Inflammatory macrophage (primary cell): ENCODE measurements around the gene TMPRSS13.
A peak's percentile ranks its signal among the peaks of the same experiment; 100 is the strongest.

ENCODE experiments used
- DNase-seq, 2 donors: peaks; one replicate each; pipeline ENCODE4 v3.0.0-alpha.2; 2020 to 2022

Gene TMPRSS13

GRCh38 chr11:117910941-117911655, 18.1 kb downstream of the TMPRSS13 start:
- DNase-seq: no peak

DNA sequence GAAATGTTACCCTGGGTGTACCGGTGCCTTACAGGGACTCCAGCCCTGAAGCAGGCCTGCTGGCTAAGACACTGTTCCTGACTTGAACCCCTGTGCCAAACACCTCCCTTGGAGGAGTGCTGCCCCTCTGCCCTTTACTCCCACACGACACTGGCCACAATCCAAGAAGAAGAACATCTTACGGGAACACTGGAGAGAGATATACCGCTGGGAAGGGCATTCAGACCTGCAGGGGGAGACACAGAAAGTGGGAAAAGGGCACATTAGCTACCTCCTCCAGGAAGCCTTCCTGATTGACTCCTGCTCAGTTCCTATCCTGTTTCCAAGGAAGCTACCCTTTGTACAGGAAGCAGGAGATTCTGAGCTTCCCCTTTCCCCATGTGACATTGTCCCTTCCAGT, 18.7 kb downstream of the TMPRSS13 start:
- no peak for DNase-seq

- no peak for DNase-seq
Observed at GRCh38 chr11:117909611-117910382, 19.4 kb downstream of the TMPRSS13 start.

DNA sequence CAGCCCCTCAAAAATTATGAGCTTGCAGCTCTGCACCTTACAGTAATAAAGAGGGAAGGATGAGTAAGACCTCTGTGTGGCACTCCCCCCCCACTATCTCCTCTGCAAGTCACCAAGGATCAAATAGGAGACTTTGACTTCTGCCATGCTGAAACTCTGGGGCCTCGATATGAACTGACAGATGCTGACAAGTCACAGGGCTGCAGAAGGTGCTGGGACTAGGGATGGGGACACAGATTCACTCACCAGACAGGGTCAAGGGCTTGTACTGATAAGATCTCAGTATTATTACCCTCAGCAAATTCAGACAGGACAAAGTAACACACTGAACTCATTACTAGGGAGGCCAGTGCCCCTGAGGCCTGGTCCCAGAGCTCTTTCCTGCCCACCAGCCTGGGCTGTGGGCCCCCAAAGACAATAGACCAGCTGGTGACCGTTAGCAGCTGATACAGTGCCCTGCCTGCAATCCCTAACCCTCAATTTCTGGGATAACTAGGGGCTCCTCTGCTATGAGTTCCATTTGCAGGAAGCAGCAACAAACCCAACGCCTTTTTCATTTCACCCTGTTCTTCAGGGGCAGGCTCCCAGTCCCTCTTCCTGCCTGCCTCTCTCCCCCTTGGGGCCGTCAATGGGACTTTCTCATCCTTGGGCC, 20.1 kb downstream of the TMPRSS13 start:
- DNase-seq: peak in 1 of 2 donors; percentile 18

DNA sequence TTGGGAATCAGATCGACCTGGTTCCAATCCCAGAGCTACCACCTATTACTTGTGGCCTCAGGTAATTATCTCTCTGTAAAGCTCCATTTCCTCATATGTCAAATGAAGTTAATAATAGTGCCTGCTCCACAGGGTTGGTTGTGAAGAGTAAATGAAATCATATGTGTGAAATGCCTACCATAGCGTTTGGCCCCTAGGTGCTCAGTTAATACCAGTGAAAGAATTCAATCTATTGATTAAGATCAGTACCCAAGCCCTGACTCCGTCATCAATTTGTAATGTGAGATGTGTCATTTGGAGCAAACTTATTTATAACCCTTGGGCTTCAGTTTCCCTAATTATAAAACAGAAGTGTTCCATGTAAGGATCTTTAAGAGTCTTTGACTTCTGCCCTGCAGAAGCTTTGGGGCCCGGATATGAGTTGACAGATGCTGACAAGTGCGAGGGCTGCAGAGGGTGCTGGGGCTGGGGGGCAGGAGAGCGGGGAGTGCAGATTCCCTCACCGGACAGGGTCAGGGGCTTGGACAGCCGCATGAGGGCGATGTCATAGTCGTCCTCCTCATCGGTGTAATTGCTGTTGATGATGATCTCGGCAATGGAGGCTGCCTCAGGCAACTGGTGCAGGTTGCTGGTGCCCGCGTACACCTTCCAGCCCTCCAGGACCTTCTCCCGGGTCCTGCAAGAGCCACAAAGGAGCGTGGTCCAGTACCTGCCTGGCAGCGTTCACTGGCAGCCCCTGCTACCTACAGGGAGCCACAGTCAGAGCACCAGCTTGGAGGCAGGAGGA, 20.9 kb downstream of the TMPRSS13 start:
- peak in 1 of 2 donors; percentile 36 for DNase-seq

DNA sequence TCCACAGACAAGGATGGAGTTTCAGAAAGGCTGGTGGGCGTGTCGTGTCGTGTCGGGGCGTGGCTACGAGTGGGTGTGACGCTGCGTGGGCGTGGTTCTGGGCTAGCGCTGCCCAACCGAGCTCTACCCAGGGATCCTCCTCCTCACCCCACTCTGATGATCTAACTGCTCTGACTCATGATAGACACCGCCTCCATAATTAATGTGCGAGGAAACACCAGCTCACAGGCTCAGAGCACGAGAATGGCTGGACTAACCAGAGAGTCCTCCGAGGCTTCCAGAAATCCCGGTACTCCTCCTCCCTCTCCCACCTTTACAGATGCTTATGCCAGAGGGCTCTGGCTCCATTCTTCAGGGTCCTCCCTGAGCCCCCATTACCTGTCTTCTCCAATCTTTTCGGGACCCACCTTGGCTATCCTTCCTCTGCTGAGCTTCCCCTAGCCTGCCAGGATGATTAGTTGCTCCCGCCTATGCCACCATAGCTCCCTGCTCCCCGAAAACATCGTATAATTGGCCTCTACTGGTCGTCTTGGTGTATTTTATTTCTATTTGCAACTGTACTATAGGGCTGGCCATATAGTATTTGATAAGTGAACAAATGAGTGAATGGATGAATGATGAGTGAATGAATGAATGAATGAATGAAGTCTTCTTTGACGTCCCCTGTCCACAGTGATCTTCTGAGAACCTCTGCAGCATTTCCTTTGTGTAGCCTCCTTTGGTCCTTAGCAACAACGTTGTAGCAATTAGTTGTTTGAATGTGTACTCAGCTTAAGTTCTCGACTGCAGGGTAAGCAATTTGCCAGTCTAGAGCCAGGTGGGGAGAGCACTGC, 21.7 kb downstream of the TMPRSS13 start:
- DNase-seq: peak; percentile 97 to 98

DNA sequence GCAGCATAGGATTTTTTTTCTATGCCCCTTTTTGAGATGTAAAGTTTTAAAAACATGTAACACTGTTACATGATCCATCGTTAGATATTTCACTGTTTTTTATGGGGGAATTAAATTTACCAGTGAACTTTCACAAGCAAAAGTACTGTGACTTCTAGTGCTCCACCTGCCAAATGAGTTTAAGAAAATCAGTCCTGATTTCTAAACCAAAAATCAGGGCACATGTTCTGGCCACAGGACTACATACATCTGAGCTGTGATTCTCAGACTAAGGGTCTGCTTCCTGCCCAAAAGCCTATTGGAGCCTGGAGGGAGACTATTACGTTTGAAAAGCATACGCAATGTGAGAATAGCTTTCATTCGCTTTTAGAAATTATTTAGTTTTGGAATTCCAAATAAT, 22.5 kb downstream of the TMPRSS13 start:
- DNase-seq: no peak

DNA sequence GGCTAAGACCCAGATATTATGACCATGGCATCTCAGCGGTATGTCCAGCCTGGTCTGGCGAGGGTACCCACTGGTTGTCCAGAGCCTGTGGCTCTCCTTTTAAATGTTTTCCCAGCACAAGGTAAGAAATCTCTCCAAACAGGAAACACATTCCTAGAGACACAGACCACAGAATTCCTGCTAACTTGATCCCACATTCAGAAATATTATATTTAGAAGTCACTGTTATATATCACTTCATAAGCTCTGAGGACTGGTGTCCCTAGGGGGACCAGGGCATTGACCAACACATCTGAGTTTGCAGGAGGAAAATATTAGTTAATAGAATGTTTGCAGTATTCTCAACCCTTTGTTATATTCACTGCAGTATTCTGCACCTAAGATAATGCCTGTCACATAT, 23.1 kb downstream of the TMPRSS13 start:
- DNase-seq: no peak

GRCh38 chr11:117905524-117905923, 23.7 kb downstream of the TMPRSS13 start:
- no peak for DNase-seq

GRCh38 chr11:117903505-117904382, 25.5 kb downstream of the TMPRSS13 start:
- no peak for DNase-seq

DNA sequence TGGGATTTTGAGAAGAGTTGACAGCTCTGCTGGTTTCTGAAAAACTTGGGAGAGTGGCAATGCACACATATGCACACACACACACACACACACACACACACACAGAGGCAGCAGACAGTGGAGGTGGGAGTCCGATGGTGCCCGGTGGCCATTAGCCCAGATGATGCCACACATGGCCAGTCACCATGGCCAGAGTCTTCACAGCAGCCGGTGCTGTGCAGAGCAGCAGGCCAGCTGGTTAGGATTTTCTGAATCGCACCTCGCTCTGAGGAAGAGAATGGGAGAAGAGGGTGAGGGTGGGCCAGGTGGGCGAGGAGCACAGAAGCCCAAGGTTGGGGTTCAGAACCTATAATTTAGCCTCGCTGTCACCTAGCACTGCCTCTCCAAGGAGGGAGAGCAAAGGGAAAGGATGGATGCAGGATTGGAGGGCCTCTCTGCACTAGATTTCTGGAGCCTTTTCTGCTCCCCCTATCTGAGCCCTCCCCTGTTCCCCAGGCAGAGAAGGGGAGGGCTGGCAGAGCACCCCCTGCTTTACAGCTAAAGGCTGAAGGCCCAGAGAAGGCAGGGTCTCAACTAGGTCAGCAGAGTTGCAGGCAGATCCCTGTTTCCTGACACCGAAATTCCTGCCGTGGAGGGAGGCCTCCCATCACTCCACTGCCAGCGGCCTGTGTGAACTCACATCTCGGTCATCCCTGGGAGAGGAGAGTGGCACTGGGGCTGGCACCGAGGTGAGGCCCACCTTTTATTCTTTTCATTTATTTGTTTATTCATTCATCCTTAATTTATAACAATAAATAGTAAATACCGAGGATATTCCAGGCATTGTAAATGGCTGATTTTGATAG, 27.0 kb downstream of the TMPRSS13 start:
- DNase-seq: no peak

GRCh38 chr11:117901601-117902000, 27.6 kb downstream of the TMPRSS13 start:
- no peak for DNase-seq

DNA sequence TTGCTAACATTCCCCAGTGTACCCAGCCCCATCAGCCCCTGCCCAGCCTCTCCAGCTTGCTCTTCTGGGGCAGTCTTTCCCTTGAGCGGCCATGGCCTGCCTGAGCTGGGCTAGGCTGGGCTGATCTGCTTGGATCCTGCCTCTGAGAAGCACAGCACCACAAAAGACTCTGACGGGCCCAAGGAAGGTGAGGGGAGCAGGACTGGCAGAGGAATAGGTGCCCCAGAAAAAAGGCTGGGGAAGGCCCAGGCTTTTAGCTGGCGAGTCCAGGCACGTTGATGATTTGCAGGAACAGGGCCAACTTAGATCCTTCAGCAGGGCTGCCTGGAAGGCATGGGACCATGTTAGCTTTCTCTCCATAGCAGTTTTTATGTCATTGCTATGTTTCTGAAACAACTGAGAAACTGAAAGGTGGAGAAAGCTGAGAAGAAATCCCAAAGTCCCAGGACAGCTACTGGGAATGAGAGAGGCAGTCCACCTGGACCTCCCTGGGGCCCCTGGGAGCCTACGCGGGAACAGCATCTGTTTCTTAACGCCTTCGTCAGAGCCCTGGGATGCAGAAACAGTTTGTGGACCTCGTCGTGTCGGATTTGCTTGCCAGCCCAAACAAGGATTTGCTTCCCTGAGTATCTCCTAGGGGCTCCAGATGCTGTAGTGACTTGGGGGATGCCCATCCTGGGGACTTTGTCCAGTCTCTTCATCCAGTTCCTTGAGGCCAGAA, 28.3 kb downstream of the TMPRSS13 start:
- no peak for DNase-seq

- peak; percentile 37 to 40 for DNase-seq
Observed at GRCh38 chr11:117900121-117900648, 29.0 kb downstream of the TMPRSS13 start.

DNA sequence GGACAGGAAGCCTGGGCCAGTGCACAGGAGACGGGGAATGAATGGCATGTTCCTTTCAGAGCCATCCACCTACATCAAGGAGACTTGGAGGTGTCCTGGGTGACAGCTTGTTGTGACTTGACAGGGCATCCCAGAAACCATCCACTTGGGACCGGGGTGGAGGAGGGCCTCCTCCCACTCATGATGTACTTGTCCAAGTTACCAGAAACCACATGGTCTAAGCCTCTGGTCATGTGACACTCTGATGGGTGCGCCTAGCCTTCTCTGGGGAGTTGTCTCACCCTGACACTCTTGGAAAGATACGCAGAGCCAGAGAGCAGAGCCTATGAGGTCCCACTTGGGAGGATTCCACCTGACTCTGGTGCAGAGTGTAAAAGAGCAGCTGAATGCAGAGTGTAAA, 31.1 kb downstream of the TMPRSS13 start:
- DNase-seq: no peak

DNA sequence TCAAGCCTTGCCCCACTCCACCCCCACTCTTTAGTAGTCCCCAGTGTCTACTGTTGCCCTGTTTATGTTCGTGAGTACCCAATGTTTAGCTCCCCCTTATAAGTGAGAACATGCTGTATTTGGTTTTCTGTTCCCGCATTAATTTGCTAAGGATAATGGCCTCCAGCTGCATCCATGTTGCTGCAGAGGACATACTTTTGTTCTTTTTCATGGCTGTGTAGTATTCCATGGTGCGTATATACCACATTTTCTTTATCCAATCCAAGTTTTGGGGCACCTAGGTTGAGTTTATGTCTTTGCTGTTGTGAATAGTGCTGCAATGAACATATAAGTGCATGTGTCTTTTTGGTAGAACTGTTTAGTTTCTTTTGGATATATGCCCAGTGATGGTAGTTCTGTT, 36.6 kb downstream of the TMPRSS13 start:
- no peak for DNase-seq

DNA sequence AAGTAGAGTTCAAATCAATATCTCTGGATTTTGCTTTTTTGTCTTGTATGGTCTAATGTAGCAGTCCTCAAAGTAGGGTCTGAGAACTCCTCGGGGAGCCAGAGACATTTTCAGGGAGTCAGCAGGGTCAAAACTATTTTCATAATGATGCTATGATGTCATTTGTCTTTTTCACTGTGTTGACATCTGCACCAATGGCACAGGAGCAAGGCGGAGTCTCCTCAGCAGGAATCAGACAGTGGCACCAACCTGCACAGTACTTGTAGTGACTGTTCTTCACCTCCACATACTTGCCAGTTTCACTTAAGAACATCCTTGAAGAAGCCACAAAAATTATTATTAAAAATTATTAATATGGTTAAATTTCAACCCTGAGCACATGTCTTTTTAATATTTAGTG, 37.8 kb downstream of the TMPRSS13 start:
- no peak for DNase-seq

GRCh38 chr11:117888139-117888566, 41.0 kb downstream of the TMPRSS13 start:
- no peak for DNase-seq
